Measurements from ENCODE around the gene TMTC1. TPM values are rescaled to one million over a fixed set of nuclear protein-coding genes. Genes with fewer than 3 reads are reported as not detected.
A peak's percentile ranks its signal among the peaks of the same experiment; 100 is the strongest.

Gene TMTC1
- total and polyA plus RNA-seq, 12 donors: 5.1 to 82.2 (median 41.8) TPM

DNA sequence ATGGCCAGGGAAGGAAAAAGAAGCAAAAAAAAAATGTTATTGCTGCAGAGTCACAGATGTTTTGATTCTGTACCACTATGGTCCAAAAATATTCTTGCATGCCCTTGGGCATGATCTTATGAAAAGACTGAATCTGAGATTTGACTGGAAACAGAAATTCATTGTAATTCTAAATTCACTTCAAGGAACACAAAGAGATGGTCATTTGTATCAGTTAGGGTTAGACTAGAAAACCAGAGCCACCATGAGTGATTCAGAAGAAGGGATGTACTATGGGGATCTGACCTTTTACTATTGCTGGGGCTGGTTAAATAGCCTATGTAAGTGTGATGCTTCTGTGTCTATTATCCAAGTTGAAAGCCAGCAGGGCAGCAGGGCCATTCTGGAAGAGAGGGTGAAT is 5.2 kb downstream of the TMTC1 start:
- no peaks in the 10 kb centered on the region for H3K36me3 ChIP-seq (replicated peaks in 1 of 2)
- no peaks in the 10 kb centered on the region for H3K9me3 ChIP-seq (replicated peaks in 1 of 3)
- H3K4me3 ChIP-seq: no peak overlapping the region
- H3K27me3 ChIP-seq: no peaks in the 10 kb centered on the region
- TF ChIP-seq POLR2A (IDR thresholded peaks at IDR 0.05) (no peak), CTCF (IDR thresholded peaks at IDR 0.05) (no peak)
- H3K27ac ChIP-seq: no peak overlapping the region
- H3K4me1 ChIP-seq (replicated peaks in 1 of 2): peaks cover 0 to 29% of the 10 kb centered on the region in 2 donors
- no peak for DNase-seq
- intact Hi-C loops (cut with DNase I): no loop called here

DNA sequence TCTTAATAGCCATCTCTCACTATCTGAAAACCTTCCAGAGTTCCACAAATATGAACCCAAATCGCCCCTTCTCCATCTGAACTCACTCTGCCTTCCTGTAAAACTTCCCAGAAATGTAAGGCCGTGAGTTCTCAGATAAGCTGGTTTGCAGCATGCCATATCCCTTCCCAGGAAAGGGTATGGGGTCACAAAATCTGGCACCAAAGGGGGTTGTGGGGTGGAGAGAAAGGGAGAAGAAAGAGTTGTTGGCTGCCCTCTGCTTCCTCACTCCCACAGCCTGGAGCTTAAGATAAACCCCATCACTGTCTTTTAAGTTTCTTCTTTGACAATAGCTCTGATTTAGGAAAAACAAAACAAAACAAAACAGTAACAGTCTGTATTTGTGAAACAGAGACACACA is 10.7 kb downstream of the TMTC1 start:
- Histone ChIP-seq H3K27me3 (no peaks in the 10 kb centered on the region), H3K36me3 (replicated peaks in 1 of 2) (no peaks in the 10 kb centered on the region), H3K9me3 (replicated peaks in 1 of 3) (no peaks in the 10 kb centered on the region), H3K27ac (no peak overlapping the region), H3K4me1 (replicated peaks in 1 of 2) (peaks cover 0 to 16% of the 10 kb centered on the region in 2 donors), H3K4me3 (no peak overlapping the region)
- intact Hi-C loops (cut with DNase I): no loop called here
- DNase-seq: peak in 4 of 7 donors; percentile 10 to 36 (median 24)
- 31 to 72% (median 50%) methylated on average over 2 of the region's 2 CpGs for WGBS, 4 donors
- TF ChIP-seq CTCF (IDR thresholded peaks at IDR 0.05) (no peak), POLR2A (IDR thresholded peaks at IDR 0.05) (no peak)

GRCh38 chr12:29771786-29772185 is 12.0 kb downstream of the TMTC1 start:
- no peak for DNase-seq
- Histone ChIP-seq H3K36me3 (replicated peaks in 1 of 2) (no peaks in the 10 kb centered on the region), H3K4me1 (replicated peaks in 1 of 2) (peaks cover 0 to 12% of the 10 kb centered on the region in 2 donors), H3K9me3 (replicated peaks in 1 of 3) (no peaks in the 10 kb centered on the region), H3K27ac (no peak overlapping the region), H3K4me3 (no peak overlapping the region), H3K27me3 (no peaks in the 10 kb centered on the region)
- intact Hi-C loops (cut with DNase I): no loop called here
- TF ChIP-seq CTCF (IDR thresholded peaks at IDR 0.05): no peak
- TF ChIP-seq POLR2A (IDR thresholded peaks at IDR 0.05): no peak

GRCh38 chr12:29771165-29771564 is 12.6 kb downstream of the TMTC1 start:
- Histone ChIP-seq H3K4me3 (no peak overlapping the region), H3K4me1 (replicated peaks in 1 of 2) (peaks cover 0 to 12% of the 10 kb centered on the region in 2 donors), H3K27me3 (no peaks in the 10 kb centered on the region), H3K27ac (no peak overlapping the region), H3K9me3 (replicated peaks in 1 of 3) (no peaks in the 10 kb centered on the region), H3K36me3 (replicated peaks in 1 of 2) (no peaks in the 10 kb centered on the region)
- 74 to 78% (median 76%) methylated on average over 3 of the region's 3 CpGs for WGBS, 4 donors
- no peak for DNase-seq
- TF ChIP-seq POLR2A (IDR thresholded peaks at IDR 0.05) (no peak), CTCF (IDR thresholded peaks at IDR 0.05) (no peak)
- intact Hi-C loops (cut with DNase I): no loop called here
